ENCODE data around the gene COL4A3.

Gene COL4A3

GRCh38 chr2:227141301-227141700, 23.1 kb upstream of the COL4A3 start:
- no peaks in the 10 kb centered on the region for H3K9me3 ChIP-seq (ENCODE audit: control insufficient read depth, low read depth, low read length)

GRCh38 chr2:227143895-227144294, 20.5 kb upstream of the COL4A3 start:
- Histone ChIP-seq H3K9ac (ENCODE audit: low read length) (no peak overlapping the region), H3K27me3 (ENCODE audit: control insufficient read depth, insufficient read depth, low read length) (no peaks in the 10 kb centered on the region), H3K4me1 (ENCODE audit: control insufficient read depth, low read depth, low read length) (no peaks in the 10 kb centered on the region), H3K27ac (ENCODE audit: low read length) (no peak overlapping the region), H3K9me3 (ENCODE audit: control insufficient read depth, low read depth, low read length) (peaks cover 4% of the 10 kb centered on the region), H3K4me3 (ENCODE audit: low read length) (no peak overlapping the region), H3K36me3 (ENCODE audit: control insufficient read depth, low read depth, low read length) (no peaks in the 10 kb centered on the region)

More at GRCh38 chr2:227141301-227141700, 23.1 kb upstream of the COL4A3 start:
- Histone ChIP-seq H3K27me3 (ENCODE audit: control insufficient read depth, insufficient read depth, low read length) (no peaks in the 10 kb centered on the region), H3K9ac (ENCODE audit: low read length) (no peak overlapping the region), H3K36me3 (ENCODE audit: control insufficient read depth, low read depth, low read length) (no peaks in the 10 kb centered on the region), H3K4me1 (ENCODE audit: control insufficient read depth, low read depth, low read length) (no peaks in the 10 kb centered on the region), H3K27ac (ENCODE audit: low read length) (no peak overlapping the region), H3K4me3 (ENCODE audit: low read length) (no peak overlapping the region)

- Histone ChIP-seq H3K4me1 (ENCODE audit: control insufficient read depth, low read depth, low read length) (no peaks in the 10 kb centered on the region), H3K36me3 (ENCODE audit: control insufficient read depth, low read depth, low read length) (no peaks in the 10 kb centered on the region), H3K4me3 (ENCODE audit: low read length) (no peak overlapping the region), H3K27me3 (ENCODE audit: control insufficient read depth, insufficient read depth, low read length) (no peaks in the 10 kb centered on the region), H3K9ac (ENCODE audit: low read length) (no peak overlapping the region), H3K9me3 (ENCODE audit: control insufficient read depth, low read depth, low read length) (peaks cover 4% of the 10 kb centered on the region), H3K27ac (ENCODE audit: low read length) (no peak overlapping the region)
Observed at GRCh38 chr2:227146456-227146855, 18.0 kb upstream of the COL4A3 start.

- H3K4me1 ChIP-seq (ENCODE audit: control insufficient read depth, low read depth, low read length): no peaks in the 10 kb centered on the region
- peaks cover 4% of the 10 kb centered on the region for H3K9me3 ChIP-seq (ENCODE audit: control insufficient read depth, low read depth, low read length)
- H3K27ac ChIP-seq (ENCODE audit: low read length): no peak overlapping the region
- no peak overlapping the region for H3K9ac ChIP-seq (ENCODE audit: low read length)
- no peak overlapping the region for H3K4me3 ChIP-seq (ENCODE audit: low read length)
- H3K27me3 ChIP-seq (ENCODE audit: control insufficient read depth, insufficient read depth, low read length): no peaks in the 10 kb centered on the region
- H3K36me3 ChIP-seq (ENCODE audit: control insufficient read depth, low read depth, low read length): no peaks in the 10 kb centered on the region
Observed at GRCh38 chr2:227147023-227147422, 17.4 kb upstream of the COL4A3 start.

DNA sequence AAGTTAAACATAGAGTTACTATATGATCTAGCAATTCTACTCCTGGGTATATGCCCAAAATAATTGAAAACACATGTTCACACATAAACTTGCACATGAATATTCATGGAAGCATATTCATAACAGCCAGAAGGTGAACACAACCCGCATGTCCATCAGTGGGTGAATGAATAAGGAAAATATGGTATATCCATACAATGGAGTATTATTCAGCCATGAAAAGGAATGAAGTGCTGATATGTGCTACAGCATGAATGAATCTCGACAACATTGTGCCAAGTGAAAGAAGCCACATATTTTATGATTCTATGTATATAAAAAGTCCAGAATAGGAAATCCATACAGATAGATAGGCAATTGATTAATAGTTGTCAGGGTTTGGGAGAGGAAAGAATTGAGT, 16.3 kb upstream of the COL4A3 start:
- Histone ChIP-seq H3K4me3 (ENCODE audit: low read length) (no peak overlapping the region), H3K27me3 (ENCODE audit: control insufficient read depth, insufficient read depth, low read length) (no peaks in the 10 kb centered on the region), H3K9ac (ENCODE audit: low read length) (no peak overlapping the region), H3K9me3 (ENCODE audit: control insufficient read depth, low read depth, low read length) (peaks cover 4% of the 10 kb centered on the region), H3K36me3 (ENCODE audit: control insufficient read depth, low read depth, low read length) (no peaks in the 10 kb centered on the region), H3K27ac (ENCODE audit: low read length) (no peak overlapping the region), H3K4me1 (ENCODE audit: control insufficient read depth, low read depth, low read length) (no peaks in the 10 kb centered on the region)

DNA sequence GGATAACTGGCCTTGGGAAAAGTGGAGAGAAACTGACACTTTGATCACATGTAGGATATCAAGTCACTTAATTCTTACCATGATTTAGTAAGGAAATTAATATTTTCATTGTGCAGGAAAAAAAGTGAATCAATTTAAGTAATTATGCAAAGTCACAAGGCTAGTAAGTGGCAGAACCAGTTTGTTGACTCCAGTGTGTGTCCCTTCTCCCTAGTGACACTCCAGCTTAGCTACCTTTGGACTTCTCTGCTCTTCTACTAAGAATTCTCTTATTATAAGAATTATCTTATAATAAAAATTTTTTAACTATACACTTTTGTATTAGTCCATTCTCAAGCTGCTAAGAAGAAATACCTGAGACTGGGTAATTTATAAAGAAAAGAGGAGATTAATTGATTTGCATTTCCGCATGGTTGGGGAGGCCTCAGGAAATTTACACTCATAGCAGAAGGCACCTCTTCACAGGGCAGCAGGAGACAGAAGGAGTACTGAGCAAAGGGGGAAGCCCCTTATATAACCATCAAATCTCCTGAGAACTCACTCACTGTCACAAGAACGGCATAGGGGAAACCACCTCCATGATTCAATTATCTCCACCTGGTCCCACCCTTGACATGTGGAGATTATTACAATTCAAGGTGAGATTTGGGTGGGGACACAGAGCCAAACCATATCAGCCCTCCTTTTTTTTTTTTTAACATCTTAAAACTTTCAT, 14.0 kb upstream of the COL4A3 start:
- H3K9ac ChIP-seq (ENCODE audit: low read length): no peak overlapping the region
- no peak overlapping the region for H3K4me3 ChIP-seq (ENCODE audit: low read length)
- H3K27me3 ChIP-seq (ENCODE audit: control insufficient read depth, insufficient read depth, low read length): no peaks in the 10 kb centered on the region
- H3K4me1 ChIP-seq (ENCODE audit: control insufficient read depth, low read depth, low read length): no peaks in the 10 kb centered on the region
- no peak overlapping the region for H3K27ac ChIP-seq (ENCODE audit: low read length)
- H3K36me3 ChIP-seq (ENCODE audit: control insufficient read depth, low read depth, low read length): no peaks in the 10 kb centered on the region
- H3K9me3 ChIP-seq (ENCODE audit: control insufficient read depth, low read depth, low read length): peaks cover 4% of the 10 kb centered on the region

DNA sequence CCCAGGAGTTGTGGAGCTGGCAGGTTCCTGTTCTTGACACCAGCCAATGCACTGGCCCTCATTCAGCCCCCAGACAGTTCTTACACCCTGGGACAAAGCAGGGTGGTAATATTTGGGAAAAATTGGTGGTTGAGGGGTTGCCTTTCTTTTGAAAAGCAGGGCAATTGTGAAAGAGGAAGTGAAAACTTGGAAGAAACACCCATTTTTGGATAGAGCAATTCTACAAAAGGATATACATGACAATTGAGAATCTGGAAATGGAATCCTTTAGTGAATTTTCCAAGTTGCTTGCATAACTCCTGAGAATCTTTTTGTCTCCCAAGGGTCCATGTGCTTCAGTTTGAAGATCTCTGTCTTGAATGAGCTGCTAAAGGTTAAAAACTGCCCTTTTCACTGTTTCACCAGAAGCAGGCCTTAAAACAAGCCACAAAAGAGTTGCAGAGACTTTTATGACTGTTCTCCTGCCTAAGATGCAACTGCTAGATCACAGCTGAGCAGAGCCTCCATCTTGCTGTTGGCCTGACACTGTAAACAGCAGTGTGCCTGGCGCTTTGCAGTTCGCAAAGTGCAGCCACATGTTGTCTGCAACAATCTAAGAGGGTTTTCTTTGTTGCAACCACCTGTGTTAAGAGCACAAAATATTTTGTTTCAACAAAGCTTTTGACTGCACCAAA, 12.2 kb upstream of the COL4A3 start:
- no peak overlapping the region for H3K9ac ChIP-seq (ENCODE audit: low read length)
- H3K27me3 ChIP-seq (ENCODE audit: control insufficient read depth, insufficient read depth, low read length): no peaks in the 10 kb centered on the region
- H3K4me1 ChIP-seq (ENCODE audit: control insufficient read depth, low read depth, low read length): no peaks in the 10 kb centered on the region
- H3K36me3 ChIP-seq (ENCODE audit: control insufficient read depth, low read depth, low read length): no peaks in the 10 kb centered on the region
- no peak overlapping the region for H3K27ac ChIP-seq (ENCODE audit: low read length)
- H3K4me3 ChIP-seq (ENCODE audit: low read length): no peak overlapping the region
- H3K9me3 ChIP-seq (ENCODE audit: control insufficient read depth, low read depth, low read length): peaks cover 4% of the 10 kb centered on the region

GRCh38 chr2:227153307-227153706, 11.1 kb upstream of the COL4A3 start:
- Histone ChIP-seq H3K4me1 (ENCODE audit: control insufficient read depth, low read depth, low read length) (no peaks in the 10 kb centered on the region), H3K27ac (ENCODE audit: low read length) (no peak overlapping the region), H3K36me3 (ENCODE audit: control insufficient read depth, low read depth, low read length) (no peaks in the 10 kb centered on the region), H3K27me3 (ENCODE audit: control insufficient read depth, insufficient read depth, low read length) (no peaks in the 10 kb centered on the region), H3K4me3 (ENCODE audit: low read length) (no peak overlapping the region), H3K9ac (ENCODE audit: low read length) (no peak overlapping the region), H3K9me3 (ENCODE audit: control insufficient read depth, low read depth, low read length) (no peaks in the 10 kb centered on the region)

DNA sequence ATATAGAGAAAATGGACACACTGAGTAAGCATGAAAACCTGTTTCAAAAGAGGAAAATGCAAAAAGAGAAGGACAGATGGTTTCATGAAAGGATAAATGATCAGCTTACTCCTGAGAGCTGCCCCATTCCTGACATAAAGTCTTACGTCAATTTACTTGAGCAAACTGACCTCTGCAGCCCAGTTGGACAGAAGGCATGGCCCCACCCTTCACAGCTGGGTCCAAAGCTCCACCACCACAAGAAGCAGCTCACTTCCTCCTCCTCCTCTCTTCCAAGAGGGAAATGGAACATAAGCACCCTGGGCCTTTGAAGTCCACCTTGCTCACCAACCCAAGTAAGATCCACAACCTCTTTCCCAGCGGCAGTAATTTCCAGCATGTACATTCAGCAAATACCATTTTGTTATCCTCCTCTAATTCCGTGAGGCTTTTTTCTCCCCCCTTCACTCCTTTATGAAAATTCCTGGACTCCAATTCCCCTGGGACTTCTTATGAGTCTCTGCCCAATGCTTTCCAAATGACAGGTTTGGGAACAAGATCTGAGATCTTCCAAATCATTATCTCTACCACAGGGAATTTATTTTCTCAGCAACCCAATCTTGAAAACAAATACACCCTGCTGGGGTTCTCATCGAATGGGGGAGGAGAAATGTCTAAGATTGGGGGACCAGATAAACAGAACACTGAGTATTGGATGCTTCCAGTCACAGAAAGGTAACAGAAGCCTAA, 10.5 kb upstream of the COL4A3 start:
- no peaks in the 10 kb centered on the region for H3K4me1 ChIP-seq (ENCODE audit: control insufficient read depth, low read depth, low read length)
- no peak overlapping the region for H3K9ac ChIP-seq (ENCODE audit: low read length)
- H3K27ac ChIP-seq (ENCODE audit: low read length): no peak overlapping the region
- H3K36me3 ChIP-seq (ENCODE audit: control insufficient read depth, low read depth, low read length): no peaks in the 10 kb centered on the region
- no peaks in the 10 kb centered on the region for H3K27me3 ChIP-seq (ENCODE audit: control insufficient read depth, insufficient read depth, low read length)
- no peak overlapping the region for H3K4me3 ChIP-seq (ENCODE audit: low read length)
- no peaks in the 10 kb centered on the region for H3K9me3 ChIP-seq (ENCODE audit: control insufficient read depth, low read depth, low read length)

DNA sequence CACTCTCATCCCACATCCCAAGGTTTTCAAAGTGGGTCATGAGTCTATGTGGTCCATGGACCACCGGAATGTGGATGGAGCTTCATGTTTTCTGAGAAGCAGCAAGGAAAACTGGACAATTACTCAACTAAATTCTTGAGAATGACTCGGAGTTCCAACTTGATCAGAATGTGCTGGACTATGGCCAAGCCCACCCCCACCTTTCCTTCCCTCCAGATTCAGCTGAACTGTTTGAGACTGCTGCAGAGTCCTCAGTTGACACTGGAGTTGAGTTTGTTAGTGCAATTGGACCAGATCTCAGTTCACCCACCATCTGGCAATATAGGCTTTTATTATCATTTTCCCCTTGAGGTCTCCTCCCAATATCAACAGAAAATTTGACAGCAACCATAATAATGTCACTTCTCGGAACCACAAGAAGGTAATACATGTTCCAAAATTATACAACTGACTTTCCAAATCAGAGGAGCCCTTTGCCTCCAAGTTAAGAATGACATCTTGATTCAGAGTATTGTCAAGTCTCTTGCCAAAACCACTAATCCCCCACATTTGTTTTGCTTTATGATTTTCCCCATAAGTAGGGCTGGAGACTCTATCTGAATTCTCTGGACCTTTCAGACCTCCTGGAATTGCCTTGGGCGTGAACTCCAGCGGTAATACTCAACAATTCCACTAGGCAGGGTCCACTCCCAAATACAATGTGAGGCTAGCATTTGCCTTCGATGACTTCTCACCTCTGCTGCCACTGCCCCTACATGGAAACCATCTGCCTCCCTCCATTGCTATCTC, 9.2 kb upstream of the COL4A3 start:
- no peak overlapping the region for H3K27ac ChIP-seq (ENCODE audit: low read length)
- peaks cover 2% of the 10 kb centered on the region for H3K27me3 ChIP-seq (ENCODE audit: control insufficient read depth, insufficient read depth, low read length)
- H3K4me3 ChIP-seq (ENCODE audit: low read length): no peak overlapping the region
- H3K4me1 ChIP-seq (ENCODE audit: control insufficient read depth, low read depth, low read length): no peaks in the 10 kb centered on the region
- no peaks in the 10 kb centered on the region for H3K9me3 ChIP-seq (ENCODE audit: control insufficient read depth, low read depth, low read length)
- H3K9ac ChIP-seq (ENCODE audit: low read length): no peak overlapping the region
- no peaks in the 10 kb centered on the region for H3K36me3 ChIP-seq (ENCODE audit: control insufficient read depth, low read depth, low read length)

- peaks cover 5% of the 10 kb centered on the region for H3K4me1 ChIP-seq (ENCODE audit: control insufficient read depth, low read depth, low read length)
- peaks cover 52% of the 10 kb centered on the region for H3K27me3 ChIP-seq (ENCODE audit: control insufficient read depth, insufficient read depth, low read length)
- H3K36me3 ChIP-seq (ENCODE audit: control insufficient read depth, low read depth, low read length): no peaks in the 10 kb centered on the region
- no peak overlapping the region for H3K9ac ChIP-seq (ENCODE audit: low read length)
- no peaks in the 10 kb centered on the region for H3K9me3 ChIP-seq (ENCODE audit: control insufficient read depth, low read depth, low read length)
- no peak overlapping the region for H3K27ac ChIP-seq (ENCODE audit: low read length)
- H3K4me3 ChIP-seq (ENCODE audit: low read length): no peak overlapping the region
Observed at GRCh38 chr2:227160164-227160563, 4.3 kb upstream of the COL4A3 start.

Data from iPS-18a (cell line).